SK-N-SH (cell line): ENCODE measurements around the gene SPON1. TPM values are rescaled to one million over a fixed set of nuclear protein-coding genes. Genes with fewer than 3 reads are reported as not detected.

Experiments used
- CTCF ChIA-PET: fragments of 300-600, 350-600 bp; formaldehyde crosslinking; extraction: SDS; loops from one replicate; lab custom pipeline; 2021; lab: Yijun Ruan, JAX
- POLR2A ChIA-PET: fragments of 350-600 bp; sonication (Branson Sonifier 250); formaldehyde crosslinking; extraction: SDS; loops from one replicate; lab custom pipeline; 2020; ENCODE audit warnings: antibody characterized with exemption, inconsistent platforms; lab: Yijun Ruan, JAX
- DNase-seq: peaks from one replicate; pipeline ENCODE4 v3.0.0; 2012
- H2AFZ ChIP-seq: fragments of 200-600 bp; sonication (generic); 2 replicates; pipeline ENCODE4 v1.8.1; 2016; ENCODE audit warnings: antibody characterized with exemption, mild to moderate bottlenecking, low read depth
- H3F3A ChIP-seq: fragments of 200-600 bp; sonication (generic); replicated peaks from 2 replicates; pipeline ENCODE3; 2016; ENCODE audit warnings: antibody characterized with exemption, mild to moderate bottlenecking; ENCODE audit not compliant: insufficient read depth
- H3K27ac ChIP-seq, 2 experiments: fragments of 200-500 bp in 1 of 2; fragments of 200-600 bp in 1 of 2; sonication (Bioruptor generic) in 1 of 2; sonication (generic), shearing (Covaris generic) in 1 of 2; 2 replicates each; pipeline versions ENCODE4 v1.5.1 to v1.6.1; 2014 to 2016; ENCODE audit warnings: low read depth in 2 of 2, inconsistent platforms in 1 of 2, low read length in 1 of 2, mild to moderate bottlenecking in 1 of 2, mixed read lengths in 1 of 2
- H3K27me3 ChIP-seq: fragments of 200-600 bp; sonication (generic), shearing (Covaris generic); 2 replicates; pipeline ENCODE4 v1.6.1; 2016; ENCODE audit warnings: mixed run types; ENCODE audit not compliant: insufficient read depth
- H3K36me3 ChIP-seq, 2 experiments: fragments of 200-500 bp in 1 of 2; fragments of 200-600 bp in 1 of 2; sonication (Bioruptor generic) in 1 of 2; sonication (generic) in 1 of 2; replicated peaks in 1 of 2; 2 replicates each; pipeline versions ENCODE3 to v1.5.1; 2014 to 2016; ENCODE audit warnings: low read length in 1 of 2, mild to moderate bottlenecking in 1 of 2; ENCODE audit not compliant: insufficient read depth in 2 of 2, control insufficient read depth in 1 of 2
- H3K4me1 ChIP-seq, 2 experiments: fragments of 200-500 bp in 1 of 2; fragments of 200-600 bp in 1 of 2; sonication (Bioruptor generic) in 1 of 2; sonication (generic), shearing (Covaris generic) in 1 of 2; 2 replicates each; pipeline versions ENCODE4 v1.5.1 to v1.6.1; 2014 to 2016; ENCODE audit warnings: low read depth in 1 of 2, low read length in 1 of 2, mixed run types in 1 of 2; ENCODE audit not compliant: insufficient read depth in 2 of 2, control insufficient read depth in 1 of 2
- H3K4me2 ChIP-seq: fragments of 200-600 bp; sonication (generic), shearing (Covaris generic); 2 replicates; pipeline ENCODE4 v1.6.1; 2017; ENCODE audit warnings: mixed run types
- H3K4me3 ChIP-seq, 2 experiments: fragments of 200-500 bp in 1 of 2; fragments of 200-600 bp in 1 of 2; sonication (Bioruptor generic) in 1 of 2; sonication (generic), shearing (Covaris generic) in 1 of 2; 2 replicates each; pipeline versions ENCODE4 v1.5.1 to v1.8.1; 2014 to 2016; ENCODE audit warnings: low read depth in 2 of 2, inconsistent platforms in 1 of 2, low read length in 1 of 2, mild to moderate bottlenecking in 1 of 2, mixed read lengths in 1 of 2, moderate library complexity in 1 of 2
- H3K79me2 ChIP-seq: fragments of 200-600 bp; sonication (generic); 2 replicates; pipeline ENCODE4 v1.8.1; 2017; ENCODE audit warnings: mild to moderate bottlenecking; ENCODE audit not compliant: insufficient read depth
- H3K9ac ChIP-seq: fragments of 200-600 bp; sonication (generic); 2 replicates; pipeline ENCODE4 v1.6.1; 2017; ENCODE audit warnings: mixed run types
- H3K9me2 ChIP-seq: fragments of 200-600 bp; sonication (generic); 2 replicates; pipeline ENCODE4 v1.6.1; 2017; ENCODE audit warnings: mixed run types
- H3K9me3 ChIP-seq: fragments of 200-600 bp; sonication (generic); 2 replicates; pipeline ENCODE4 v1.6.1; 2017; ENCODE audit warnings: mixed run types, mild to moderate bottlenecking, moderate library complexity
- H4K20me1 ChIP-seq: fragments of 200-600 bp; sonication (generic); 2 replicates; pipeline ENCODE4 v1.6.1; 2017; ENCODE audit warnings: mild to moderate bottlenecking, mixed run types; ENCODE audit not compliant: insufficient read depth
- EP300 ChIP-seq, 2 experiments: IDR thresholded peaks; 2 replicates each; pipeline versions ENCODE4 v1.4.0 to v1.6.1; 2012; ENCODE audit warnings: borderline replicate concordance in 1 of 2, low read depth in 1 of 2, low read length in 1 of 2
- FOXM1 ChIP-seq: IDR thresholded peaks from 2 replicates; pipeline ENCODE4 v1.4.0; 2012; ENCODE audit warnings: low read depth, mild to moderate bottlenecking
- MXI1 ChIP-seq: IDR thresholded peaks from 2 replicates; pipeline ENCODE4 v1.6.1; 2012; ENCODE audit warnings: mild to moderate bottlenecking, low read depth, low read length, improper control_type of control experiment
- PBX3 ChIP-seq: IDR thresholded peaks from 2 replicates; pipeline ENCODE4; 2012
- SIN3A ChIP-seq: IDR thresholded peaks from 2 replicates; pipeline ENCODE4 v1.6.1; 2012; ENCODE audit warnings: low read depth, mild to moderate bottlenecking, low read length, moderate library complexity, borderline replicate concordance
- TAF1 ChIP-seq: IDR thresholded peaks from 2 replicates; pipeline ENCODE4 v1.6.1; 2012; ENCODE audit warnings: low read depth, mild to moderate bottlenecking, low read length, moderate library complexity, borderline replicate concordance
- YY1 ChIP-seq: IDR thresholded peaks from 2 replicates; pipeline ENCODE4 v1.4.0; 2012; ENCODE audit warnings: low read depth, mild to moderate bottlenecking
- ZBTB33 ChIP-seq: IDR thresholded peaks from 2 replicates; pipeline ENCODE4 v1.4.0; 2012; ENCODE audit warnings: low read depth, borderline replicate concordance
- WGBS: methylation state at CpG from one replicate; pipeline ENCODE4 v1.1.6; 2017; ENCODE audit warnings: low lambda C conversion rate; 5-methylcytosine and 5-hydroxymethylcytosine counted together
- polyA plus RNA-seq, 3 experiments: library from polyadenylated mRNA; depleted of rRNA; stranded (reverse); fragments of >200 nt; gene quantifications; 2 replicates each; pipeline ENCODE4 v1.2.3, GENCODE V29; 2012
- TF ChIP-seq, protein P1 (sequence below): IDR thresholded peaks from 2 replicates; pipeline ENCODE4 v1.4.0; 2012; ENCODE audit warnings: low read depth
- TF ChIP-seq, protein P2 (sequence below): IDR thresholded peaks from 2 replicates; pipeline ENCODE4 v1.6.1; 2012; ENCODE audit warnings: mild to moderate bottlenecking, low read depth, low read length, moderate library complexity
- TF ChIP-seq, protein P3 (sequence below): fragments of 150-350 bp; IDR thresholded peaks from 2 replicates; pipeline ENCODE4 v1.6.1; 2016; ENCODE audit warnings: mild to moderate bottlenecking, low read depth, low read length

The SPON1 gene
- polyA plus RNA-seq, 1 of the 3 experiments (the other 2 are of a cell fraction), result not detected

GRCh38 chr11:13920756-13921155 lies 41.8 kb upstream of the SPON1 start (continued):
- TF ChIP-seq ZBTB33, result no peak
- TF ChIP-seq EP300 (IDR thresholded peaks at IDR 0.05; ENCODE audit: borderline replicate concordance in 1 of 2, low read depth in 1 of 2, low read length in 1 of 2), result no peak
- no peak for TF ChIP-seq TAF1

DNA sequence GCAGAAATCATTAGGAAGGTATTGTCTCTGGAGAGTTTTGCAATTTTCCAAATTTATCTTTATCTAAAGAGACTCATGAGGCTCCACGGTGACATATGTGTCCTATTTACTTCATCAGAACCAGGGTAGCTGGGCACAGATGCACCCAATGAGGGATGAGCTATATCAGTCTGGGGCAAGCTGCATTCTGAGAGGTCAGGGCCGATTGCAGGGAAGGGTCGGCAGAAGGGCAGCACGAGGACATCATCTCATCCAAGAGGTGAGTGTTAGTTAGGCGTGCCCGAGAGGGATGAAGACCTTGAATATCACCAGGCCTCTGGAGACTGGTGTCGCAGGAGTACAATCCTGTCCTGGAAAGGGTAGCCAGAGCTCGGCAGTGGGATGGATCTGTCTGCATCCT lies 41.0 kb upstream of the SPON1 start:
- Histone ChIP-seq H3K9ac (no peak overlapping the region), H3F3A (no peaks in the 10 kb centered on the region), H3K4me2 (no peak overlapping the region), H3K4me3 (no peak overlapping the region), H4K20me1 (no peaks in the 10 kb centered on the region), H3K4me1 (no peaks in the 10 kb centered on the region; a peak in 1 of 4 replicates), H3K9me3 (no peaks in the 10 kb centered on the region), H3K79me2 (no peaks in the 10 kb centered on the region), H3K36me3 (no peaks in the 10 kb centered on the region), H3K9me2 (no peaks in the 10 kb centered on the region), H3K27me3 (no peaks in the 10 kb centered on the region), H3K27ac (no peak overlapping the region), H2AFZ (no peak overlapping the region)
- 36% methylated on average over 8 of the region's 8 CpGs for WGBS
- DNase-seq, result no peak
- TF ChIP-seq PBX3, result no peak
- TF ChIP-seq, protein P1, sequence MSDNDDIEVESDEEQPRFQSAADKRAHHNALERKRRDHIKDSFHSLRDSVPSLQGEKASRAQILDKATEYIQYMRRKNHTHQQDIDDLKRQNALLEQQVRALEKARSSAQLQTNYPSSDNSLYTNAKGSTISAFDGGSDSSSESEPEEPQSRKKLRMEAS, result no peak
- no peak for TF ChIP-seq MXI1
- TF ChIP-seq, protein P2, sequence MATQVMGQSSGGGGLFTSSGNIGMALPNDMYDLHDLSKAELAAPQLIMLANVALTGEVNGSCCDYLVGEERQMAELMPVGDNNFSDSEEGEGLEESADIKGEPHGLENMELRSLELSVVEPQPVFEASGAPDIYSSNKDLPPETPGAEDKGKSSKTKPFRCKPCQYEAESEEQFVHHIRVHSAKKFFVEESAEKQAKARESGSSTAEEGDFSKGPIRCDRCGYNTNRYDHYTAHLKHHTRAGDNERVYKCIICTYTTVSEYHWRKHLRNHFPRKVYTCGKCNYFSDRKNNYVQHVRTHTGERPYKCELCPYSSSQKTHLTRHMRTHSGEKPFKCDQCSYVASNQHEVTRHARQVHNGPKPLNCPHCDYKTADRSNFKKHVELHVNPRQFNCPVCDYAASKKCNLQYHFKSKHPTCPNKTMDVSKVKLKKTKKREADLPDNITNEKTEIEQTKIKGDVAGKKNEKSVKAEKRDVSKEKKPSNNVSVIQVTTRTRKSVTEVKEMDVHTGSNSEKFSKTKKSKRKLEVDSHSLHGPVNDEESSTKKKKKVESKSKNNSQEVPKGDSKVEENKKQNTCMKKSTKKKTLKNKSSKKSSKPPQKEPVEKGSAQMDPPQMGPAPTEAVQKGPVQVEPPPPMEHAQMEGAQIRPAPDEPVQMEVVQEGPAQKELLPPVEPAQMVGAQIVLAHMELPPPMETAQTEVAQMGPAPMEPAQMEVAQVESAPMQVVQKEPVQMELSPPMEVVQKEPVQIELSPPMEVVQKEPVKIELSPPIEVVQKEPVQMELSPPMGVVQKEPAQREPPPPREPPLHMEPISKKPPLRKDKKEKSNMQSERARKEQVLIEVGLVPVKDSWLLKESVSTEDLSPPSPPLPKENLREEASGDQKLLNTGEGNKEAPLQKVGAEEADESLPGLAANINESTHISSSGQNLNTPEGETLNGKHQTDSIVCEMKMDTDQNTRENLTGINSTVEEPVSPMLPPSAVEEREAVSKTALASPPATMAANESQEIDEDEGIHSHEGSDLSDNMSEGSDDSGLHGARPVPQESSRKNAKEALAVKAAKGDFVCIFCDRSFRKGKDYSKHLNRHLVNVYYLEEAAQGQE, result no peak
- TF ChIP-seq SIN3A, result no peak
- TF ChIP-seq, protein P3, sequence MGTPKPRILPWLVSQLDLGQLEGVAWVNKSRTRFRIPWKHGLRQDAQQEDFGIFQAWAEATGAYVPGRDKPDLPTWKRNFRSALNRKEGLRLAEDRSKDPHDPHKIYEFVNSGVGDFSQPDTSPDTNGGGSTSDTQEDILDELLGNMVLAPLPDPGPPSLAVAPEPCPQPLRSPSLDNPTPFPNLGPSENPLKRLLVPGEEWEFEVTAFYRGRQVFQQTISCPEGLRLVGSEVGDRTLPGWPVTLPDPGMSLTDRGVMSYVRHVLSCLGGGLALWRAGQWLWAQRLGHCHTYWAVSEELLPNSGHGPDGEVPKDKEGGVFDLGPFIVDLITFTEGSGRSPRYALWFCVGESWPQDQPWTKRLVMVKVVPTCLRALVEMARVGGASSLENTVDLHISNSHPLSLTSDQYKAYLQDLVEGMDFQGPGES, result no peak
- TF ChIP-seq YY1, result no peak
- TF ChIP-seq FOXM1, result no peak
- ChIA-PET CTCF (no interaction called here), POLR2A (no interaction called here)
